OCI-LY1 (cell line): ENCODE results near the gene MMAB.

Experiments
- CTCF ChIP-seq: fragments of 200-600 bp; sonication (generic), shearing (Covaris generic); IDR thresholded peaks from 2 replicates; pipeline ENCODE4 v1.5.1; 2017; ENCODE audit warnings: mild to moderate bottlenecking, antibody characterized with exemption, low read length, moderate library complexity, mixed read lengths
- EZH2 ChIP-seq: fragments of 200-600 bp; sonication (generic), shearing (Covaris generic); IDR thresholded peaks from 2 replicates; pipeline ENCODE4 v1.8.0; 2017; ENCODE audit warnings: borderline replicate concordance, mixed run types, mild to moderate bottlenecking, antibody characterized with exemption, low read length, moderate library complexity, mixed read lengths

GRCh38 chr12:109575683-109576082 lies 2.4 kb upstream of the MMAB start:
- TF ChIP-seq EZH2 (no peak), CTCF (no peak)
